HepG2 (cell line): ENCODE results near the gene PCDHGA5. TPM values are rescaled to one million over a fixed set of nuclear protein-coding genes. Genes with fewer than 3 reads are reported as not detected.

Experiments used
- DNMT3B ChIP-seq: conservative IDR thresholded peaks from 2 replicates; pipeline ENCODE4 v1.6.1; 2016; ENCODE audit warnings: missing biosample characterization, control low read depth
- GATAD2A ChIP-seq: IDR thresholded peaks from 2 replicates; pipeline ENCODE4 v1.6.1; 2016
- JUNB ChIP-seq: sonication (generic); formaldehyde crosslinking; IDR thresholded peaks from 2 replicates; pipeline ENCODE4 v1.8.0; 2022; ENCODE audit warnings: missing genetic modification reagents, mild to moderate bottlenecking, borderline replicate concordance
- KDM5B ChIP-seq: sonication (generic); formaldehyde crosslinking; IDR thresholded peaks from 2 replicates; pipeline ENCODE4 v1.4.0; 2020; ENCODE audit warnings: missing genetic modification reagents, mild to moderate bottlenecking, borderline replicate concordance
- KLF6 ChIP-seq: IDR thresholded peaks from 2 replicates; pipeline ENCODE4 v1.8.0; 2016; ENCODE audit warnings: missing biosample characterization, missing genetic modification reagents
- MYPOP ChIP-seq: sonication (generic); formaldehyde crosslinking; IDR thresholded peaks from 2 replicates; pipeline ENCODE4 v1.8.1; 2023; ENCODE audit warnings: mild to moderate bottlenecking, moderate library complexity, missing genetic modification reagents
- NAIF1 ChIP-seq: sonication (generic); formaldehyde crosslinking; IDR thresholded peaks from 2 replicates; pipeline ENCODE4 v1.5.0; 2020; ENCODE audit warnings: mild to moderate bottlenecking, missing genetic modification reagents, borderline replicate concordance
- PCBP2 ChIP-seq: fragments of 200-400 bp; formaldehyde crosslinking; optimal IDR thresholded peaks from 2 replicates; pipeline ENCODE3; 2018; ENCODE audit warnings: low read length, low read depth; ENCODE audit not compliant: poor library complexity, severe bottlenecking
- POLR2G ChIP-seq: fragments of 200-400 bp; formaldehyde crosslinking; IDR thresholded peaks from 2 replicates; pipeline ENCODE4 v1.6.1; 2018; ENCODE audit warnings: mild to moderate bottlenecking, low read depth, low read length, moderate library complexity
- RAD51 ChIP-seq: fragments of 450-650 bp; IDR thresholded peaks from 2 replicates; pipeline ENCODE4 v1.6.1; 2016; ENCODE audit warnings: borderline replicate concordance
- RORA ChIP-seq: sonication (generic); formaldehyde crosslinking; IDR thresholded peaks from 2 replicates; pipeline ENCODE4 v1.5.0; 2020; ENCODE audit warnings: mild to moderate bottlenecking, missing genetic modification reagents, moderate library complexity
- SALL2 ChIP-seq: sonication (generic); formaldehyde crosslinking; IDR thresholded peaks from 2 replicates; pipeline ENCODE4 v1.8.1; 2023; ENCODE audit warnings: mild to moderate bottlenecking, missing genetic modification reagents, inconsistent platforms
- SP140L ChIP-seq: sonication (generic); formaldehyde crosslinking; IDR thresholded peaks from 2 replicates; pipeline ENCODE4 v1.4.0; 2020; ENCODE audit warnings: missing genetic modification reagents, borderline replicate concordance
- SP4 ChIP-seq: sonication (generic); formaldehyde crosslinking; IDR thresholded peaks from 2 replicates; pipeline ENCODE4 v1.8.1; 2023; ENCODE audit warnings: mild to moderate bottlenecking, missing genetic modification reagents
- TEAD3 ChIP-seq: optimal IDR thresholded peaks from 2 replicates; pipeline ENCODE3; 2016; ENCODE audit warnings: borderline replicate concordance
- THYN1 ChIP-seq: sonication (generic); formaldehyde crosslinking; IDR thresholded peaks from 2 replicates; pipeline ENCODE4 v1.8.1; 2023; ENCODE audit warnings: low read depth, mild to moderate bottlenecking, moderate library complexity, missing genetic modification reagents, borderline replicate concordance
- USF2 ChIP-seq, 2 experiments: sonication (generic) in 1 of 2; formaldehyde crosslinking in 1 of 2; IDR thresholded peaks; 2 replicates each; pipeline versions ENCODE4 v1.5.1 to v1.6.1; 2011 to 2020; ENCODE audit warnings: borderline replicate concordance in 1 of 2, low read depth in 1 of 2, low read length in 1 of 2, mild to moderate bottlenecking in 1 of 2, missing genetic modification reagents in 1 of 2, moderate library complexity in 1 of 2
- ZNF292 ChIP-seq: sonication (generic); formaldehyde crosslinking; IDR thresholded peaks from 2 replicates; pipeline ENCODE4 v1.8.1; 2022; ENCODE audit warnings: mild to moderate bottlenecking, low read depth, missing genetic modification reagents, borderline replicate concordance
- ZNF607 ChIP-seq: sonication (generic); formaldehyde crosslinking; IDR thresholded peaks from 2 replicates; pipeline ENCODE4 v1.5.1; 2020; ENCODE audit warnings: missing genetic modification reagents, mild to moderate bottlenecking, borderline replicate concordance
- ZNF629 ChIP-seq: sonication (generic); formaldehyde crosslinking; conservative IDR thresholded peaks from 2 replicates; pipeline ENCODE4 v1.5.0; 2020; ENCODE audit warnings: missing genetic modification reagents
- ZNF883 ChIP-seq: sonication (generic); formaldehyde crosslinking; IDR thresholded peaks from 2 replicates; pipeline ENCODE4 v1.5.1; 2020; ENCODE audit warnings: mild to moderate bottlenecking, missing genetic modification reagents; ENCODE audit errors: not compliant biosample characterization
- polyA plus RNA-seq, 8 experiments: library from polyadenylated mRNA; depleted of rRNA in 3 of 8; stranded (reverse) in 7 of 8; unstranded in 1 of 8; fragments of >200 nt; fragmentation: Illumina TruSeq in 4 of 8; extraction: Trizol in 4 of 8; gene quantifications; 2 replicates each; pipeline versions ENCODE4 v1.2.1 to v1.2.3, GENCODE V29; 2011 to 2016; ENCODE audit warnings: low read depth in 4 of 8, missing spikeins in 1 of 8, mixed read lengths in 1 of 8; ENCODE audit not compliant: insufficient read depth in 1 of 8
- total RNA-seq, 5 experiments: library from RNA; depleted of rRNA; stranded (reverse); fragments of >200 nt; fragmentation: Illumina TruSeq; extraction: Trizol; gene quantifications; 2 replicates each; pipeline ENCODE4 v1.2.3, GENCODE V29; 2016; ENCODE audit warnings: low read depth in 1 of 5
- TF ChIP-seq, protein P1 (sequence below): sonication (generic); formaldehyde crosslinking; conservative IDR thresholded peaks from 2 replicates; pipeline ENCODE4 v1.8.1; 2023; ENCODE audit warnings: missing genetic modification reagents
- TF ChIP-seq, protein P2 (sequence below): sonication (generic); formaldehyde crosslinking; IDR thresholded peaks from 2 replicates; pipeline ENCODE4 v1.4.0; 2020; ENCODE audit warnings: mild to moderate bottlenecking, missing genetic modification reagents

Gene PCDHGA5
- total and polyA plus RNA-seq, 2 of the 13 experiments (the other 11 are each of a cell fraction or from before 2014, with no cell fraction given): 0.27 to 0.32 TPM

DNA sequence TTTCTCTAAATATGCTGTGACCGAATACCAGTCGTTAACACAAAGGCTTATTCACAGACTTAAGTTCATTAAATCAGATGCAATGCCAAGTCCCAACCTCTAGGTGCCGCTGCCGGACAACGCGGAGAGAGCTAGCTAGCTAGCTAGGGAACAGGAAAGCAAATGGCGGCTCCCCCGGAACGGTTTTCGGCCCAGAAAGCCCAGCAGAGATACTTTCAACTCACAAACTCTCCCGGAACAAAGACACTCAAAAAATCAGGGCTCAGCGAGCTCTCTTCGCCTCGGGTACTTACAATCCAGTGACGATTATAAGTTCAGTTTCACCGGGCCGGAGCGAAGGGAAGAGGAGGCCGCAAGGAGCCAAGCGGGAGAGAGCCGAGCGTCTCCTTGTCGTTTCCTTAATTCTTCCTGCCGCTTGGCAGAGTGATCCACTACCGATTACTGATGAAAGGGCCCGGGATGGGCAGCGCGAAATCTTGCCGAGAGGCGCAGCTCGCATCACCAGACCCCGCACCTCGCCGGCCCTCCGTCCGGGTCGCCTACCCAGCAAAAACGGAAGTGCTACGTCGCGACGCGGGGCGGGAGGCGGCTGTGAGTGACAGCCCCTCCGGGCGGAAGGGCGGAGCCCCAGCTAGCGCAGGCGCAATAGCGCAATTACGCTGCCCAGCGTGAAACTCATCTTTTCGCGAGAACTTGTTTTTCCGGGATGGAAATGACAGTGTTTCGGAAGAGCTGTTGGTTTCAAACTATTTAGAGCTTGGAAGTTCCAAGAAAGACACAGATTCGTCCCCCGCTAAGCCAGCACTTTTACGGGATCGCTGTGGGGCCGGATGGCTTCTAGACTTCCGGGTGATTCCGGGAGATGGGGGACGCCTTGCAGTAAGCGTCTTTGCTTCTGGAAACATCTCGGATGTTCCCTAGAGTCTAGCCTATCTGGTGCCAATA, 43.5 kb upstream of the PCDHGA5 start, which contains the start of gene TAF7 (continued):
- TF ChIP-seq USF2 (IDR thresholded peaks at IDR 0.05; ENCODE audit: low read depth, low read length) (no peak), USF2 (CRISPR knock-in tag; IDR thresholded peaks at IDR 0.05; ENCODE audit: borderline replicate concordance) (peak; percentile 49; the same call in 1 of the 2 replicates), DNMT3B (CRISPR knock-in tag) (peak; percentile 74; the same call in 1 of the 2 replicates), ZNF883 (peak; percentile 55), JUNB (CRISPR knock-in tag) (no peak), RAD51 (no peak), NAIF1 (CRISPR knock-in tag) (peak; percentile 86), RORA (0 out of 2 replicates have a peak, but pooled peaks have one; percentile 14), KDM5B (CRISPR knock-in tag) (peak; percentile 87), ZNF292 (CRISPR knock-in tag) (no peak), POLR2G (peak; percentile 97), SALL2 (CRISPR knock-in tag) (0 out of 2 replicates have a peak, but pooled peaks have one; percentile 26), MYPOP (CRISPR knock-in tag) (no peak), ZNF607 (CRISPR knock-in tag) (peak; percentile 94), GATAD2A (CRISPR knock-in tag) (no peak; the same call in 1 of the 2 replicates), THYN1 (CRISPR knock-in tag) (no peak), KLF6 (CRISPR knock-in tag) (peak; percentile 83; the same call in 1 of the 2 replicates), ZNF629 (CRISPR knock-in tag) (no peak), SP4 (CRISPR knock-in tag) (peak; percentile 79; the same call in 1 of the 2 replicates), PCBP2 (no peak), SP140L (CRISPR knock-in tag) (0 out of 2 replicates have a peak, but pooled peaks have one; percentile 48), TEAD3 (no peak)
- TF ChIP-seq, protein P1, sequence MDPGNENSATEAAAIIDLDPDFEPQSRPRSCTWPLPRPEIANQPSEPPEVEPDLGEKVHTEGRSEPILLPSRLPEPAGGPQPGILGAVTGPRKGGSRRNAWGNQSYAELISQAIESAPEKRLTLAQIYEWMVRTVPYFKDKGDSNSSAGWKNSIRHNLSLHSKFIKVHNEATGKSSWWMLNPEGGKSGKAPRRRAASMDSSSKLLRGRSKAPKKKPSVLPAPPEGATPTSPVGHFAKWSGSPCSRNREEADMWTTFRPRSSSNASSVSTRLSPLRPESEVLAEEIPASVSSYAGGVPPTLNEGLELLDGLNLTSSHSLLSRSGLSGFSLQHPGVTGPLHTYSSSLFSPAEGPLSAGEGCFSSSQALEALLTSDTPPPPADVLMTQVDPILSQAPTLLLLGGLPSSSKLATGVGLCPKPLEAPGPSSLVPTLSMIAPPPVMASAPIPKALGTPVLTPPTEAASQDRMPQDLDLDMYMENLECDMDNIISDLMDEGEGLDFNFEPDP (CRISPR knock-in tag): peak; percentile 89; the same call in 1 of the 2 replicates
- TF ChIP-seq, protein P2, sequence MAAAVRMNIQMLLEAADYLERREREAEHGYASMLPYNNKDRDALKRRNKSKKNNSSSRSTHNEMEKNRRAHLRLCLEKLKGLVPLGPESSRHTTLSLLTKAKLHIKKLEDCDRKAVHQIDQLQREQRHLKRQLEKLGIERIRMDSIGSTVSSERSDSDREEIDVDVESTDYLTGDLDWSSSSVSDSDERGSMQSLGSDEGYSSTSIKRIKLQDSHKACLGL (CRISPR knock-in tag): no peak
